ENCODE measurements around the gene ZNF217. TPM values are rescaled to one million over a fixed set of nuclear protein-coding genes. Genes with fewer than 3 reads are reported as not detected.

ZNF217 gene
- total and polyA plus RNA-seq, 10 of the 15 experiments (the other 5 are each of a cell fraction or from before 2014, with no cell fraction given) = 8.5 to 76.6 (median 40.6) TPM

GRCh38 chr20:53611449-53611894 lies 17.8 kb upstream of the ZNF217 start (continued):
- TF ChIP-seq PRDM15 (CRISPR knock-in tag; IDR thresholded peaks at IDR 0.05) (no peak), E4F1 (IDR thresholded peaks at IDR 0.05; ENCODE audit: borderline replicate concordance, partially characterized antibody) (no peak), MTA2 (IDR thresholded peaks at IDR 0.05; ENCODE audit: low read depth) (peak; percentile 91), ELK1 (IDR thresholded peaks at IDR 0.05; ENCODE audit: low read depth, low read length) (no peak), TCF12 (IDR thresholded peaks at IDR 0.05; ENCODE audit: low read depth, low read length) (no peak), NFXL1 (IDR thresholded peaks at IDR 0.05; ENCODE audit: borderline replicate concordance) (peak; percentile 71), SMC3 (IDR thresholded peaks at IDR 0.05; ENCODE audit: borderline replicate concordance, low read length) (no peak), CHD2 (IDR thresholded peaks at IDR 0.05; ENCODE audit: borderline replicate concordance, low read depth, low read length) (no peak), CHD4 (IDR thresholded peaks at IDR 0.05) (no peak), ZBTB11 (CRISPR knock-in tag; IDR thresholded peaks at IDR 0.05) (no peak), POLR2A (IDR thresholded peaks at IDR 0.05; ENCODE audit: low read depth, low read length) (no peak), IKZF2 (IDR thresholded peaks at IDR 0.05) (peak; percentile 97 to 98), ZNF217 (IDR thresholded peaks at IDR 0.05) (no peak), USF1 (IDR thresholded peaks at IDR 0.05; ENCODE audit: borderline replicate concordance, extremely low read length, insufficient read depth, low read depth, low read length) (no peak), ZNF207 (IDR thresholded peaks at IDR 0.05; ENCODE audit: borderline replicate concordance) (no peak), BCL3 (IDR thresholded peaks at IDR 0.05; ENCODE audit: borderline replicate concordance, insufficient read depth, low read depth, low read length, poor library complexity, severe bottlenecking) (peak; percentile 66), NFYA (IDR thresholded peaks at IDR 0.05; ENCODE audit: borderline replicate concordance, low read depth, low read length) (no peak)

All from GM12878 (cell line).